ENCODE results near the gene PRKACG. TPM values are rescaled to one million over a fixed set of nuclear protein-coding genes. Genes with fewer than 3 reads are reported as not detected.
A peak's percentile ranks its signal among the peaks of the same experiment; 100 is the strongest.

Gene PRKACG
- total RNA-seq, 2 donors from 2014 or later: not detected

- Histone ChIP-seq H3K4me3 (peak overlapping the region; percentile 3), H3K9me3 (no peaks in the 10 kb centered on the region), H3K27me3 (replicated peaks; ENCODE audit: insufficient read depth) (no peaks in the 10 kb centered on the region), H3K4me1 (ENCODE audit: control insufficient read depth in 1 of 2, low read depth in 2 of 2) (no peaks in the 10 kb centered on the region), H3K27ac (no peak overlapping the region), H3K36me3 (no peaks in the 10 kb centered on the region)
- ATAC-seq (ENCODE audit: insufficient number of reproducible peaks, low FRiP score, low read depth) (no peak), DNase-seq (ENCODE audit: low spot score) (no peak)
- TF ChIP-seq CTCF (IDR thresholded peaks at IDR 0.05): no peak
These were observed 9.7 kb upstream of the PRKACG start for GRCh38 chr9:69023650-69024049.

DNA sequence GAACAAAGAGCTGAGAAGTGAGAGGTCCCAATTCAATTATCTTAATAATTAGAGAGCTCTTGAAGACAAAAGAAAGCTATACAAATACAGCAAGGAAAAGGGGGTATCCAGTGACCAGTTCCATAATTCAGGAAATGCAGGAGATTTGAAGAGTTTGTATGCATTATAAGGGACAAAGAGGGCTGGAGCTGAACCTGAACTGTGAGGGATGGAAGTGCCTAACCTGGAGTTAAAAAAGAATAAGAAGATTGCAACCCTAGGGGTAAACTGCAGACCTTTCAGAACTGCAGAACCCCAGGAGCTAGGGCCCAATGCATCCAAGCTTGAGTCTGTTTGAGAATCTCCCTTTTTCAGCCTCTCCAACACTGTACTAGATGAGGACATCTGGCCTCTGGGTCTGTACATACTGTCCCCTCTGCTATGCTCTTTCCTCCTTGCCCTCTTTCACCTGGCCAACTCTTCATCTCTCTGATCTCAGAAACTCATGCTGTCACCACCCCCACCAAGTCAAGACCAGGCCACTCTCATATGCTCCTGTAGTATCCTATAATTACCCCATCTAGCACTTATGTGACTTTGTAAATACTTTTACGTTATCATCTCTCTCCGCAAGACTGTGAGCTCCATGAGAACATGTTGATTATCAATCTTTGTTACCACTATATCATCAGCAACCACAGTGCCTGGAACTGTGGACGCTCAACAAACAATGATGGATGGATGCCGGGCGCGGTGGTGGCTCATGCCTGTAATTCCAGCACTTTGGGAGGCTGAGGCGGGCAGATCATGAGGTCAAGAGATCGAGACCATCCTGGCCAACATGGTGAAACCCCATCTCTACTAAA lies 6.6 kb upstream of the PRKACG start:
- Histone ChIP-seq H3K4me1 (ENCODE audit: control insufficient read depth in 1 of 2, low read depth in 2 of 2) (peaks cover 0 to 12% of the 10 kb centered on the region in 2 donors), H3K27ac (no peak overlapping the region), H3K9me3 (no peaks in the 10 kb centered on the region), H3K36me3 (no peaks in the 10 kb centered on the region), H3K4me3 (no peak overlapping the region), H3K27me3 (replicated peaks; ENCODE audit: insufficient read depth) (no peaks in the 10 kb centered on the region)
- no peak for TF ChIP-seq CTCF (IDR thresholded peaks at IDR 0.05)
- no peak for DNase-seq (ENCODE audit: low spot score)
- ATAC-seq (ENCODE audit: insufficient number of reproducible peaks, low FRiP score, low read depth): no peak

- H3K36me3 ChIP-seq: no peaks in the 10 kb centered on the region
- H3K27ac ChIP-seq: no peak overlapping the region
- no peak overlapping the region for H3K4me3 ChIP-seq
- H3K4me1 ChIP-seq (ENCODE audit: control insufficient read depth in 1 of 2, low read depth in 2 of 2): peaks cover 0 to 12% of the 10 kb centered on the region in 2 donors
- TF ChIP-seq CTCF (IDR thresholded peaks at IDR 0.05): no peak
- H3K9me3 ChIP-seq: no peaks in the 10 kb centered on the region
- no peaks in the 10 kb centered on the region for H3K27me3 ChIP-seq (replicated peaks; ENCODE audit: insufficient read depth)
- no peak for ATAC-seq (ENCODE audit: insufficient number of reproducible peaks, low FRiP score, low read depth)
- DNase-seq (ENCODE audit: low spot score): no peak
These were observed 5.9 kb upstream of the PRKACG start for GRCh38 chr9:69019808-69020207.

DNA sequence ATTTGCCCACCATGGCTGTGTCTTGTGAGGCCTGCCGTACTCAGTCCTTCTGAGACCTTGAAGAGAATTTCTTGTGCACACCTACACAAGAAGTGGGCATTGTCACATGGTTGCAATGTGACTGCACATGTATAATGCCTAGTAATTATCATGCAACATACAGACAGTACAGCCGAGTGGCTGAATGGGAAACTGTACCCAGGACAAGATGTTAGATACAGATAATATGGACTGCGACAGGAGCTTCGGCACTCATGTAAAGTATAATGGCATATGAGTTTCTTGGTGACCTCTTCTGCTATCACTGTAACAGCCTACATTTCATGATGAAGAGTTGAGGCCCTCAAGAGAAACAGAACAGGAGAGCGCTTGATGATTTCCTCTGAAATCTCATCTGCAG lies 4.8 kb upstream of the PRKACG start:
- H3K36me3 ChIP-seq: no peaks in the 10 kb centered on the region
- no peaks in the 10 kb centered on the region for H3K27me3 ChIP-seq (replicated peaks; ENCODE audit: insufficient read depth)
- no peak overlapping the region for H3K27ac ChIP-seq
- DNase-seq (ENCODE audit: low spot score) (no peak), ATAC-seq (ENCODE audit: insufficient number of reproducible peaks, low FRiP score, low read depth) (no peak)
- no peak for TF ChIP-seq CTCF (IDR thresholded peaks at IDR 0.05)
- no peaks in the 10 kb centered on the region for H3K9me3 ChIP-seq
- peaks cover 0 to 12% of the 10 kb centered on the region in 2 donors for H3K4me1 ChIP-seq (ENCODE audit: control insufficient read depth in 1 of 2, low read depth in 2 of 2)
- no peak overlapping the region for H3K4me3 ChIP-seq

DNA sequence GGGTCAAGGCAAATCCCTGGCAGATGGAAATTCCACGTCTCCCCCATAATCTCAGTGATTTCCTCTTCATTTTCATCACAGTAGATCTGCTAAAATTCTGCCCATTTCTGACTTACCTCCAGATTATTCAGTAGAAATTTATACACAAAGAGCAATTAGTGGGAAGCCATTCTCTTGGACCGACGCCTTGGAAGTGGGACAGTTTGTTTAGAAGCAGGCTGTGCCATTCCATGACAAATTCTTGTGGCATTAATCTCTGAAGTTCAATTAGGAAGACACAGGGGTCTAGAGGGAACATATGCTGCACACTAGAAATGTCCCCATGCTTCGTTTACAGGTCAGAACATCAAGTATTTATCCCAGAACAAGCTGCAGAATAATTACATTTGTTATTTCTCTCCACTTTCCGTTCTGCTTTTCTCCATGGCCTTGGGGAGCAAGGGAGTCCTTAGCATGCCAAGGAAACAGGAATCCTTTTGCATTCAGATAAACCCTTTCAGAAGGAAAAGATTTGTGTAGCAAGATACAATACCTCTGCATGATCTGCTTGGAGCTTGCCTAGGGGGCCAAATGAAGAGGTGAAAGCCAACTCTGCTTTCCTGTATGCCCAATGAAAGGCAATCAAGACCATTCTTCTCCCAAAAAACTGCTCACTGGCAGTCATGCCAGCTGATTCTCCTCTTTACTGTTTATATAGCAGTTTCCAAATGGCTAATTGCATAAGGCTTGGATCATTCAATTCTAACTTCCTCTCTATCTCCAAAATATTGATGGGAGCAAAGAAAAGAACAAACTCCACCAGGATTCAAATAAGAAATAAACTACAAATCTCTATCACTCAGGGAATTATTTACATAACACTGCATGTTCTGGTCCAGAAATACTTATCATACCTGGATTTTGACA lies 2.5 kb upstream of the PRKACG start:
- no peak overlapping the region for H3K27ac ChIP-seq
- DNase-seq (ENCODE audit: low spot score) (no peak), ATAC-seq (ENCODE audit: insufficient number of reproducible peaks, low FRiP score, low read depth) (no peak)
- no peaks in the 10 kb centered on the region for H3K36me3 ChIP-seq
- H3K4me1 ChIP-seq (ENCODE audit: control insufficient read depth in 1 of 2, low read depth in 2 of 2): peaks cover 0 to 12% of the 10 kb centered on the region in 2 donors
- H3K27me3 ChIP-seq (replicated peaks; ENCODE audit: insufficient read depth): no peaks in the 10 kb centered on the region
- no peak overlapping the region for H3K4me3 ChIP-seq
- TF ChIP-seq CTCF (IDR thresholded peaks at IDR 0.05): no peak
- no peaks in the 10 kb centered on the region for H3K9me3 ChIP-seq
